CD14-positive monocyte (primary cell): ENCODE results near the gene FAM117B. TPM values are rescaled to one million over a fixed set of nuclear protein-coding genes. Genes with fewer than 3 reads are reported as not detected.

Experiments
- DNase-seq, 3 donors: peaks; one replicate each; pipeline ENCODE4 v3.0.0-alpha.2; 2011 to 2022
- H2AFZ ChIP-seq: 2 replicates; pipeline ENCODE4 v1.6.0; 2012; ENCODE audit warnings: mild to moderate bottlenecking, low read depth, low read length, inconsistent platforms; ENCODE audit not compliant: insufficient read depth, poor library complexity, severe bottlenecking
- H3K27ac ChIP-seq, 2 donors: 1 replicate in 1 of 2; 2 replicates in 1 of 2; pipeline ENCODE4 v1.5.1; 2012 to 2013; ENCODE audit warnings: low read length in 2 of 2, control low read depth in 1 of 2, inconsistent platforms in 1 of 2, low read depth in 1 of 2, mild to moderate bottlenecking in 1 of 2
- H3K27me3 ChIP-seq, 2 donors: one replicate each; pipeline versions ENCODE4 v1.6.0 to v1.6.1; 2011 to 2013; ENCODE audit warnings: low read length in 2 of 2; ENCODE audit not compliant: control insufficient read depth in 2 of 2, insufficient read depth in 2 of 2
- H3K36me3 ChIP-seq, 2 donors: replicated peaks in 1 of 2; 1 replicate in 1 of 2; 2 replicates in 1 of 2; pipeline versions ENCODE4 v1.5.1 to v1.6.1; 2012 to 2013; ENCODE audit warnings: low read length in 2 of 2, control low read depth in 1 of 2, inconsistent platforms in 1 of 2, mild to moderate bottlenecking in 1 of 2; ENCODE audit not compliant: insufficient read depth in 2 of 2, control insufficient read depth in 1 of 2
- H3K4me1 ChIP-seq, 2 donors: 1 replicate in 1 of 2; 2 replicates in 1 of 2; pipeline versions ENCODE4 v1.5.1 to v1.6.1; 2012 to 2013; ENCODE audit warnings: low read length in 2 of 2, control low read depth in 1 of 2, inconsistent platforms in 1 of 2, mild to moderate bottlenecking in 1 of 2, moderate library complexity in 1 of 2; ENCODE audit not compliant: insufficient read depth in 2 of 2, control insufficient read depth in 1 of 2
- H3K4me2 ChIP-seq: replicated peaks from 2 replicates; pipeline ENCODE3; 2012; ENCODE audit warnings: low read length, moderate library complexity, mild to moderate bottlenecking; ENCODE audit not compliant: poor library complexity, severe bottlenecking; ENCODE audit errors: extremely low read depth
- H3K4me3 ChIP-seq, 3 experiments: fragments of 200-600 bp in 1 of 3; sonication (generic) in 1 of 3; replicated peaks in 1 of 3; 1 replicate in 2 of 3; 2 replicates in 1 of 3; pipeline ENCODE4 v1.5.1; 2011 to 2013; ENCODE audit warnings: low read length in 3 of 3, mild to moderate bottlenecking in 3 of 3, control low read depth in 2 of 3, low read depth in 2 of 3, inconsistent platforms in 1 of 3, moderate library complexity in 1 of 3
- H3K79me2 ChIP-seq: 2 replicates; pipeline ENCODE4 v1.6.0; 2012; ENCODE audit warnings: mild to moderate bottlenecking, control low read depth, inconsistent platforms, low read length, moderate library complexity; ENCODE audit not compliant: insufficient read depth
- H3K9ac ChIP-seq: 2 replicates; pipeline ENCODE4 v1.6.0; 2017; ENCODE audit warnings: low read length, mild to moderate bottlenecking; ENCODE audit not compliant: insufficient read depth, poor library complexity, severe bottlenecking
- H3K9me3 ChIP-seq, 2 donors: replicated peaks in 1 of 2; 1 replicate in 1 of 2; 2 replicates in 1 of 2; pipeline versions ENCODE4 v1.5.1 to v1.6.1; 2012 to 2013; ENCODE audit warnings: low read length in 2 of 2, control low read depth in 1 of 2; ENCODE audit not compliant: control insufficient read depth in 1 of 2, insufficient read depth in 1 of 2
- H4K20me1 ChIP-seq: 2 replicates; pipeline ENCODE4 v1.6.0; 2012; ENCODE audit warnings: mild to moderate bottlenecking, low read length, control low read depth, moderate library complexity; ENCODE audit not compliant: insufficient read depth
- H3K27ac Mint-ChIP-seq, 7 donors: one replicate each; pipeline ENCODE4 v1.8.0; 2020; ENCODE audit warnings: mild to moderate bottlenecking in 7 of 7, mixed read lengths in 7 of 7, moderate library complexity in 6 of 7, inconsistent platforms in 2 of 7
- H3K27me3 Mint-ChIP-seq, 3 donors: one replicate each; pipeline ENCODE4 v1.8.0; 2021 to 2022; ENCODE audit warnings: low read depth in 3 of 3, mild to moderate bottlenecking in 3 of 3, mixed read lengths in 3 of 3, moderate library complexity in 3 of 3, inconsistent platforms in 1 of 3
- H3K36me3 Mint-ChIP-seq, 2 donors: one replicate each; pipeline ENCODE4 v1.8.0; 2020; ENCODE audit warnings: mixed read lengths in 2 of 2, inconsistent platforms in 1 of 2, mild to moderate bottlenecking in 1 of 2
- H3K4me1 Mint-ChIP-seq: one replicate; pipeline ENCODE4 v1.8.0; 2020; ENCODE audit warnings: mild to moderate bottlenecking, mixed read lengths
- H3K4me3 Mint-ChIP-seq, 2 donors: one replicate each; pipeline ENCODE4 v1.8.0; 2020; ENCODE audit warnings: mild to moderate bottlenecking in 2 of 2, mixed read lengths in 2 of 2, moderate library complexity in 1 of 2
- H3K9me3 Mint-ChIP-seq, 7 donors: one replicate each; pipeline ENCODE4 v1.8.0; 2020 to 2022; ENCODE audit warnings: mixed read lengths in 7 of 7, mild to moderate bottlenecking in 6 of 7, moderate library complexity in 6 of 7, inconsistent platforms in 2 of 7
- CTCF ChIP-seq: fragments of 200-600 bp; IDR thresholded peaks from one replicate; pipeline ENCODE4 v1.8.0; 2022; ENCODE audit warnings: antibody characterized with exemption, mild to moderate bottlenecking
- WGBS: methylation state at CpG from one replicate; pipeline ENCODE4 v1.1.5; 2013; ENCODE audit warnings: missing lambda C conversion rate; ENCODE audit not compliant: insufficient coverage; 5-methylcytosine and 5-hydroxymethylcytosine counted together
- intact Hi-C, 2 donors: fragments of 100-400 bp; cut with micrococcal nuclease; formaldehyde crosslinking; loops; one replicate each; pipeline versions ENCODE4 v1.15.0 to v1.15.1; 2023
- polyA plus RNA-seq, 3 donors: library from polyadenylated mRNA; depleted of rRNA in 1 of 3; unstranded in 2 of 3; stranded (reverse) in 1 of 3; fragments of 300-500 nt in 2 of 3; fragments of >200 nt in 1 of 3; fragmentation: Illumina TruSeq in 2 of 3; gene quantifications; 1 replicate in 2 of 3; 2 replicates in 1 of 3; pipeline ENCODE4 v1.2.3, GENCODE V29; 2012 to 2021

Gene FAM117B
- polyA plus RNA-seq, 3 donors = 4.6 to 5.5 (median 4.6) TPM

- no peaks in the 10 kb centered on the region for H3K4me1 Mint-ChIP-seq
- no peak overlapping the region for H3K4me3 Mint-ChIP-seq
- TF ChIP-seq CTCF = no peak
- no CpG with 5 or more reads among the region's 1 CpG for WGBS
- Histone ChIP-seq H3K36me3 (no peaks in the 10 kb centered on the region), H3K27ac (no peak overlapping the region), H3K4me3 (no peak overlapping the region), H3K9ac (no peak overlapping the region), H4K20me1 (no peaks in the 10 kb centered on the region), H2AFZ (no peak overlapping the region), H3K9me3 (peaks cover 0 to 3% of the 10 kb centered on the region in 2 donors), H3K4me1 (no peaks in the 10 kb centered on the region), H3K79me2 (no peaks in the 10 kb centered on the region), H3K4me2 (no peak overlapping the region), H3K27me3 (no peaks in the 10 kb centered on the region)
- no peak for DNase-seq
- intact Hi-C loops = no loop called here
- H3K9me3 Mint-ChIP-seq = peaks cover 3 to 15% (median 8%) of the 10 kb centered on the region in 7 donors
- H3K27me3 Mint-ChIP-seq = no peaks in the 10 kb centered on the region
- H3K36me3 Mint-ChIP-seq = peaks cover 2 to 11% of the 10 kb centered on the region in 2 donors
- H3K27ac Mint-ChIP-seq = peak overlapping the region in 1 of 7 donors; percentile 28
These were observed 179.5 kb downstream of the FAM117B start for GRCh38 chr2:202814226-202814625.

GRCh38 chr2:202815548-202816360 is 181.0 kb downstream of the FAM117B start:
- H3K9me3 Mint-ChIP-seq = peaks cover 0 to 8% (median 6%) of the 10 kb centered on the region in 7 donors
- Histone ChIP-seq H4K20me1 (no peaks in the 10 kb centered on the region), H3K27me3 (no peaks in the 10 kb centered on the region), H3K4me3 (no peak overlapping the region), H3K4me1 (no peaks in the 10 kb centered on the region), H2AFZ (no peak overlapping the region), H3K9ac (no peak overlapping the region), H3K27ac (no peak overlapping the region), H3K4me2 (no peak overlapping the region), H3K9me3 (no peaks in the 10 kb centered on the region), H3K36me3 (no peaks in the 10 kb centered on the region), H3K79me2 (no peaks in the 10 kb centered on the region)
- no CpG with 5 or more reads among the region's 4 CpGs for WGBS
- H3K27ac Mint-ChIP-seq = peak overlapping the region in 1 of 7 donors; percentile 20
- H3K36me3 Mint-ChIP-seq = peaks cover 0 to 11% of the 10 kb centered on the region in 2 donors
- no peak for TF ChIP-seq CTCF
- H3K4me3 Mint-ChIP-seq = no peak overlapping the region
- no peak for DNase-seq
- intact Hi-C loops = no loop called here
- no peaks in the 10 kb centered on the region for H3K4me1 Mint-ChIP-seq
- H3K27me3 Mint-ChIP-seq = no peaks in the 10 kb centered on the region
